ENCODE results near the gene BPGM. TPM values are rescaled to one million over a fixed set of nuclear protein-coding genes. Genes with fewer than 3 reads are reported as not detected.

BPGM gene
- total and polyA plus RNA-seq, 4 donors = 14.3 to 59.8 (median 19.5) TPM

GRCh38 chr7:134671609-134672008 lies 25.0 kb downstream of the BPGM start:
- Histone ChIP-seq H3K4me3 (no peak overlapping the region), H3K27ac (ENCODE audit: low read depth in 1 of 2, low read length in 1 of 2) (no peak overlapping the region), H3K36me3 (ENCODE audit: control insufficient read depth in 4 of 4, insufficient read depth in 4 of 4, low read length in 4 of 4) (peaks cover 0 to 2% (median 0%) of the 10 kb centered on the region in 4 donors), H3K9ac (ENCODE audit: insufficient read depth in 1 of 2, low read length in 2 of 2) (no peak overlapping the region), H3K4me1 (ENCODE audit: control insufficient read depth in 5 of 5, insufficient read depth in 5 of 5, low read length in 5 of 5) (peaks cover 1 to 12% (median 5%) of the 10 kb centered on the region in 5 donors), H3K9me3 (ENCODE audit: control insufficient read depth in 4 of 4, insufficient read depth in 3 of 4, low read length in 3 of 4) (peaks cover 0 to 4% (median under 1%) of the 10 kb centered on the region in 4 donors), H3K27me3 (ENCODE audit: control insufficient read depth in 3 of 3, insufficient read depth in 3 of 3, low read length in 2 of 3) (no peaks in the 10 kb centered on the region)
- DNase-seq = no peak
- no peak for ATAC-seq (ENCODE audit: insufficient read depth, low FRiP score)
- WGBS, 2 donors = 96 to 98% methylated on average over 1 of the region's 1 CpG
- TF ChIP-seq CTCF (IDR thresholded peaks at IDR 0.05; ENCODE audit: control extremely low read depth, extremely low read depth) = no peak

- H3K4me1 ChIP-seq (ENCODE audit: control insufficient read depth in 5 of 5, insufficient read depth in 5 of 5, low read length in 5 of 5) = peaks cover 0 to 11% (median 5%) of the 10 kb centered on the region in 5 donors
- H3K27ac ChIP-seq (ENCODE audit: low read depth in 1 of 2, low read length in 1 of 2) = no peak overlapping the region
- H3K27me3 ChIP-seq (ENCODE audit: control insufficient read depth in 3 of 3, insufficient read depth in 3 of 3, low read length in 2 of 3) = no peaks in the 10 kb centered on the region
- DNase-seq (no peak), ATAC-seq (ENCODE audit: insufficient read depth, low FRiP score) (no peak)
- H3K9ac ChIP-seq (ENCODE audit: insufficient read depth in 1 of 2, low read length in 2 of 2) = no peak overlapping the region
- no peak for TF ChIP-seq CTCF (IDR thresholded peaks at IDR 0.05; ENCODE audit: control extremely low read depth, extremely low read depth)
- H3K4me3 ChIP-seq = no peak overlapping the region
- H3K9me3 ChIP-seq (ENCODE audit: control insufficient read depth in 4 of 4, insufficient read depth in 3 of 4, low read length in 3 of 4) = peaks cover 0 to 4% (median under 1%) of the 10 kb centered on the region in 4 donors
- peaks cover 0 to 3% (median 2%) of the 10 kb centered on the region in 4 donors for H3K36me3 ChIP-seq (ENCODE audit: control insufficient read depth in 4 of 4, insufficient read depth in 4 of 4, low read length in 4 of 4)
Measured at GRCh38 chr7:134674424-134674823, 27.8 kb downstream of the BPGM start.

GRCh38 chr7:134676743-134677142 lies 30.1 kb downstream of the BPGM start:
- 85 to 100% methylated on average over 1 of the region's 1 CpG for WGBS, 2 donors
- Histone ChIP-seq H3K9ac (ENCODE audit: insufficient read depth in 1 of 2, low read length in 2 of 2) (no peak overlapping the region), H3K4me3 (no peak overlapping the region), H3K27me3 (ENCODE audit: control insufficient read depth in 3 of 3, insufficient read depth in 3 of 3, low read length in 2 of 3) (no peaks in the 10 kb centered on the region), H3K4me1 (ENCODE audit: control insufficient read depth in 5 of 5, insufficient read depth in 5 of 5, low read length in 5 of 5) (peaks cover 0 to 4% (median 2%) of the 10 kb centered on the region in 5 donors), H3K9me3 (ENCODE audit: control insufficient read depth in 4 of 4, insufficient read depth in 3 of 4, low read length in 3 of 4) (peaks cover 0 to 4% (median under 1%) of the 10 kb centered on the region in 4 donors), H3K36me3 (ENCODE audit: control insufficient read depth in 4 of 4, insufficient read depth in 4 of 4, low read length in 4 of 4) (peaks cover 0 to 7% (median 2%) of the 10 kb centered on the region in 4 donors), H3K27ac (ENCODE audit: low read depth in 1 of 2, low read length in 1 of 2) (no peak overlapping the region)
- DNase-seq (no peak), ATAC-seq (ENCODE audit: insufficient read depth, low FRiP score) (no peak)
- TF ChIP-seq CTCF (IDR thresholded peaks at IDR 0.05; ENCODE audit: control extremely low read depth, extremely low read depth) = no peak

- TF ChIP-seq CTCF (IDR thresholded peaks at IDR 0.05; ENCODE audit: control extremely low read depth, extremely low read depth) = no peak
- peaks cover 0 to 4% (median 0%) of the 10 kb centered on the region in 4 donors for H3K9me3 ChIP-seq (ENCODE audit: control insufficient read depth in 4 of 4, insufficient read depth in 3 of 4, low read length in 3 of 4)
Measured at GRCh38 chr7:134678115-134678514, 31.5 kb downstream of the BPGM start.

More at GRCh38 chr7:134678115-134678514, 31.5 kb downstream of the BPGM start:
- Histone ChIP-seq H3K9ac (ENCODE audit: insufficient read depth in 1 of 2, low read length in 2 of 2) (no peak overlapping the region), H3K27me3 (ENCODE audit: control insufficient read depth in 3 of 3, insufficient read depth in 3 of 3, low read length in 2 of 3) (no peaks in the 10 kb centered on the region), H3K27ac (ENCODE audit: low read depth in 1 of 2, low read length in 1 of 2) (no peak overlapping the region), H3K4me3 (no peak overlapping the region), H3K36me3 (ENCODE audit: control insufficient read depth in 4 of 4, insufficient read depth in 4 of 4, low read length in 4 of 4) (peaks cover 0 to 7% (median 2%) of the 10 kb centered on the region in 4 donors), H3K4me1 (ENCODE audit: control insufficient read depth in 5 of 5, insufficient read depth in 5 of 5, low read length in 5 of 5) (no peaks in the 10 kb centered on the region)
- WGBS, 2 donors = 92 to 97% methylated on average over 2 of the region's 2 CpGs
- ATAC-seq (ENCODE audit: insufficient read depth, low FRiP score) = no peak
- no peak for DNase-seq
